Measurements from ENCODE around the gene GET4. TPM values are rescaled to one million over a fixed set of nuclear protein-coding genes. Genes with fewer than 3 reads are reported as not detected.
A peak's percentile ranks its signal among the peaks of the same experiment; 100 is the strongest.
"Not testable (repeated sequence)": the region's sequence is repeated elsewhere in the genome, so short reads cannot be mapped to it uniquely, and the experiment has no call there.

GET4 gene
- total and polyA plus RNA-seq, 2 experiments from 2014 or later: 48.3 to 102 TPM

- no peak overlapping the region for H3K27ac ChIP-seq
- no peaks in the 10 kb centered on the region for H3K9me3 ChIP-seq (ENCODE audit: low read depth)
- H3K9me2 ChIP-seq (replicated peaks; ENCODE audit: insufficient read depth): no peaks in the 10 kb centered on the region
- TF ChIP-seq EZH2 (IDR thresholded peaks at IDR 0.05; ENCODE audit: borderline replicate concordance): no peak
- no peak for TF ChIP-seq EZH2phosphoT487 (IDR thresholded peaks at IDR 0.05; ENCODE audit: low read depth, severe bottlenecking, unreplicated experiment)
- no peak for TF ChIP-seq CTCF (IDR thresholded peaks at IDR 0.05; ENCODE audit: poor library complexity)
- H3K36me3 ChIP-seq (replicated peaks; ENCODE audit: insufficient read depth, low read depth): no peaks in the 10 kb centered on the region
- DNase-seq (ENCODE audit: low spot score): no peak
- no peak overlapping the region for H2AFZ ChIP-seq
- H4K20me1 ChIP-seq (ENCODE audit: insufficient read depth, poor library complexity, severe bottlenecking): no peaks in the 10 kb centered on the region
- H3K4me1 ChIP-seq (ENCODE audit: insufficient read depth): peaks cover 5% of the 10 kb centered on the region
- WGBS (ENCODE audit: low lambda C conversion rate, missing lambda C conversion rate): 95% methylated on average over 4 of the region's 4 CpGs
- H3K4me3 ChIP-seq: no peak overlapping the region
- H3K4me2 ChIP-seq: no peak overlapping the region
- H3K79me2 ChIP-seq: peaks cover 9% of the 10 kb centered on the region
- peaks cover 3% of the 10 kb centered on the region for H3K27me3 ChIP-seq
Observed at GRCh38 chr7:939843-940242, 63.5 kb downstream of the GET4 start.

- no peak overlapping the region for H2AFZ ChIP-seq
- no peaks in the 10 kb centered on the region for H3K36me3 ChIP-seq (replicated peaks; ENCODE audit: insufficient read depth, low read depth)
- H3K9me3 ChIP-seq (ENCODE audit: low read depth): no peaks in the 10 kb centered on the region
- H3K9me2 ChIP-seq (replicated peaks; ENCODE audit: insufficient read depth): no peaks in the 10 kb centered on the region
- H4K20me1 ChIP-seq (ENCODE audit: insufficient read depth, poor library complexity, severe bottlenecking): no peaks in the 10 kb centered on the region
- no peak for DNase-seq (ENCODE audit: low spot score)
- peaks cover 10% of the 10 kb centered on the region for H3K4me1 ChIP-seq (ENCODE audit: insufficient read depth)
- H3K4me2 ChIP-seq: no peak overlapping the region
- H3K4me3 ChIP-seq: no peak overlapping the region
- no peak for TF ChIP-seq EZH2phosphoT487 (IDR thresholded peaks at IDR 0.05; ENCODE audit: low read depth, severe bottlenecking, unreplicated experiment)
- TF ChIP-seq CTCF (IDR thresholded peaks at IDR 0.05; ENCODE audit: poor library complexity): no peak
- no peak for TF ChIP-seq EZH2 (IDR thresholded peaks at IDR 0.05; ENCODE audit: borderline replicate concordance)
- 87% methylated on average over 2 of the region's 2 CpGs for WGBS (ENCODE audit: low lambda C conversion rate, missing lambda C conversion rate)
- no peak overlapping the region for H3K27ac ChIP-seq
- peaks cover 3% of the 10 kb centered on the region for H3K27me3 ChIP-seq
- peaks cover 11% of the 10 kb centered on the region for H3K79me2 ChIP-seq
Observed at GRCh38 chr7:940599-941408, 64.5 kb downstream of the GET4 start.

GRCh38 chr7:943793-944192 is 67.4 kb downstream of the GET4 start:
- not testable (repeated sequence) for H3K4me2 ChIP-seq; H3K36me3 ChIP-seq (replicated peaks; ENCODE audit: insufficient read depth, low read depth); H4K20me1 ChIP-seq (ENCODE audit: insufficient read depth, poor library complexity, severe bottlenecking); H3K9me2 ChIP-seq (replicated peaks; ENCODE audit: insufficient read depth); DNase-seq (ENCODE audit: low spot score); H2AFZ ChIP-seq; H3K27me3 ChIP-seq; H3K9me3 ChIP-seq (ENCODE audit: low read depth); H3K27ac ChIP-seq; H3K4me3 ChIP-seq
- Histone ChIP-seq H3K4me1 (ENCODE audit: insufficient read depth) (peaks cover 19% of the 10 kb centered on the region), H3K79me2 (peaks cover 11% of the 10 kb centered on the region)
- 97% methylated on average over 3 of the region's 4 CpGs for WGBS (ENCODE audit: low lambda C conversion rate, missing lambda C conversion rate)

GRCh38 chr7:944744-945143 is 68.4 kb downstream of the GET4 start:
- Histone ChIP-seq H3K4me3 (no peak overlapping the region), H3K9me2 (replicated peaks; ENCODE audit: insufficient read depth) (no peaks in the 10 kb centered on the region), H3K27ac (peak overlapping the region; percentile 95), H4K20me1 (ENCODE audit: insufficient read depth, poor library complexity, severe bottlenecking) (no peaks in the 10 kb centered on the region), H3K9me3 (ENCODE audit: low read depth) (no peaks in the 10 kb centered on the region), H2AFZ (no peak overlapping the region), H3K79me2 (peaks cover 11% of the 10 kb centered on the region), H3K27me3 (peaks cover 3% of the 10 kb centered on the region), H3K36me3 (replicated peaks; ENCODE audit: insufficient read depth, low read depth) (no peaks in the 10 kb centered on the region), H3K4me1 (ENCODE audit: insufficient read depth) (peaks cover 19% of the 10 kb centered on the region), H3K4me2 (peak overlapping the region; percentile 72)
- TF ChIP-seq EZH2 (IDR thresholded peaks at IDR 0.05; ENCODE audit: borderline replicate concordance): no peak
- TF ChIP-seq CTCF (IDR thresholded peaks at IDR 0.05; ENCODE audit: poor library complexity): no peak
- TF ChIP-seq EZH2phosphoT487 (IDR thresholded peaks at IDR 0.05; ENCODE audit: low read depth, severe bottlenecking, unreplicated experiment): no peak
- WGBS (ENCODE audit: low lambda C conversion rate, missing lambda C conversion rate): 89% methylated on average over 5 of the region's 5 CpGs
- DNase-seq (ENCODE audit: low spot score): no peak

All from hepatocyte (in vitro differentiated cells).